ENCODE results near the gene TLE3. TPM values are rescaled to one million over a fixed set of nuclear protein-coding genes. Genes with fewer than 3 reads are reported as not detected.
A peak's percentile ranks its signal among the peaks of the same experiment; 100 is the strongest.

Gene TLE3
- total and polyA plus RNA-seq, 11 donors, result 4.8 to 49.6 (median 16.4) TPM

DNA sequence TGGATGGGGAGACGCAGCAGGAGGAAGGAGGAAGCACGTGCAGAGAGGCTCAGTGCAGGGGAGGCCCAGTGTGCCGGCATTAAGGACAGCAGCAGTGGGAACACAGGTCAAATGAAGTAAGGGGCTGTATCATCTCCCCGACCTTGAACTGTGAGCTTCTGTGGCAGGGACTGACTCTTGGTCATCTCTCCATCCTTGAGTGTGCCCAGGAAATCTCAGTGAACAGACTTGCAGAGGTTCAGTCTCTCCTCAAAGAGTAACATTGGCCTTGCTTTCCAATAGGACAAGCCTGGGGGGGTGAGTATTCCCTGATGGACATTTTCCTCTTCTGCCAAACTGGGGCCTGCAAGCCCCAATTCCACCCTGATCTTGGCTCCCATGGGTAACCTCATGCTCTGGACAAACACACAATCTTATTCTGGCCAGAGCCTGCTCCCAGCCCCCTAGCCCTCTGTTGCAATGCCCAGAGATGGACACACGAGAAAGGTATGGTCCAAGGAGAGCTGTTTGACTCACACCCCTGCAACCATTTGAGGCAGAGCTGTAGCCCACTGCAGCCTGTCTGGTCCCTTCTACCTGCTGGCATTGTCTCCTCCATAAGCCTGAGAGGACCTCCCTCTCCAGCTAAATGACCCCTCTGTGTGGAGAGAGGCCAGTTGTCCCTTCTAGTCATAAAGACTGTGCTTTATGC, 50.9 kb downstream of the TLE3 start:
- DNase-seq (no peak), ATAC-seq (no peak)
- Histone ChIP-seq H3K9me3 (no peaks in the 10 kb centered on the region), H3K27me3 (no peaks in the 10 kb centered on the region), H3K4me3 (no peak overlapping the region), H3K4me1 (peaks cover 0 to 7% (median 0%) of the 10 kb centered on the region in 12 donors), H3K27ac (no peak overlapping the region), H3K36me3 (peaks cover 0 to 44% (median 28%) of the 10 kb centered on the region in 9 donors)
- WGBS, 4 donors, result 83 to 95% (median 89%) methylated on average over 5 of the region's 5 CpGs
- TF ChIP-seq, protein P1, sequence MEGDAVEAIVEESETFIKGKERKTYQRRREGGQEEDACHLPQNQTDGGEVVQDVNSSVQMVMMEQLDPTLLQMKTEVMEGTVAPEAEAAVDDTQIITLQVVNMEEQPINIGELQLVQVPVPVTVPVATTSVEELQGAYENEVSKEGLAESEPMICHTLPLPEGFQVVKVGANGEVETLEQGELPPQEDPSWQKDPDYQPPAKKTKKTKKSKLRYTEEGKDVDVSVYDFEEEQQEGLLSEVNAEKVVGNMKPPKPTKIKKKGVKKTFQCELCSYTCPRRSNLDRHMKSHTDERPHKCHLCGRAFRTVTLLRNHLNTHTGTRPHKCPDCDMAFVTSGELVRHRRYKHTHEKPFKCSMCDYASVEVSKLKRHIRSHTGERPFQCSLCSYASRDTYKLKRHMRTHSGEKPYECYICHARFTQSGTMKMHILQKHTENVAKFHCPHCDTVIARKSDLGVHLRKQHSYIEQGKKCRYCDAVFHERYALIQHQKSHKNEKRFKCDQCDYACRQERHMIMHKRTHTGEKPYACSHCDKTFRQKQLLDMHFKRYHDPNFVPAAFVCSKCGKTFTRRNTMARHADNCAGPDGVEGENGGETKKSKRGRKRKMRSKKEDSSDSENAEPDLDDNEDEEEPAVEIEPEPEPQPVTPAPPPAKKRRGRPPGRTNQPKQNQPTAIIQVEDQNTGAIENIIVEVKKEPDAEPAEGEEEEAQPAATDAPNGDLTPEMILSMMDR (IDR thresholded peaks at IDR 0.05), result no peak
- TF ChIP-seq POLR2A (IDR thresholded peaks at IDR 0.05), result no peak
- intact Hi-C loops (cut with DNase I), result no loop called here

DNA sequence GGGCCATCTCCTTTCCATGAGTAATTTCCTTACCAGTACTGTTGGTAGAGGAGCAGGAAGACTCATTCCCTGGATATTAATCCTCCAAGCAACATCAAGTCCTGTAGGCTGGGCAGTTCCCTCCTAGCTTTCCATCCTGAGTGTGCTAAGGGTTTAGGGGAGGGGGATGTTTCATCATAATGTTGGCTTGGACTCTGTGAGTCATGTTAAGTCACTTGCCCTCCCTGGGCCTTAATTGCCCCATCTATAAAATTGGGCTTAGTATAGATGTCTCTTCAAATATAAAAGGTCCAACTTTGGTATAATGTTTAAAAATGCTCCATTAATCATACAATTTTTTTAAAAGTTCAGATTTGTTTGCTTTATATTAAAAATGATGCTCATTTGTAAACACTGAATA, 52.7 kb downstream of the TLE3 start:
- Histone ChIP-seq H3K36me3 (peaks cover 0 to 27% (median 10%) of the 10 kb centered on the region in 9 donors), H3K9me3 (no peaks in the 10 kb centered on the region), H3K27me3 (no peaks in the 10 kb centered on the region), H3K27ac (no peak overlapping the region), H3K4me1 (peaks cover 0 to 7% (median 0%) of the 10 kb centered on the region in 12 donors), H3K4me3 (no peak overlapping the region)
- intact Hi-C loops (cut with DNase I), result no loop called here
- ATAC-seq (no peak), DNase-seq (no peak)
- TF ChIP-seq, protein P1 (IDR thresholded peaks at IDR 0.05), result no peak
- TF ChIP-seq POLR2A (IDR thresholded peaks at IDR 0.05), result no peak

DNA sequence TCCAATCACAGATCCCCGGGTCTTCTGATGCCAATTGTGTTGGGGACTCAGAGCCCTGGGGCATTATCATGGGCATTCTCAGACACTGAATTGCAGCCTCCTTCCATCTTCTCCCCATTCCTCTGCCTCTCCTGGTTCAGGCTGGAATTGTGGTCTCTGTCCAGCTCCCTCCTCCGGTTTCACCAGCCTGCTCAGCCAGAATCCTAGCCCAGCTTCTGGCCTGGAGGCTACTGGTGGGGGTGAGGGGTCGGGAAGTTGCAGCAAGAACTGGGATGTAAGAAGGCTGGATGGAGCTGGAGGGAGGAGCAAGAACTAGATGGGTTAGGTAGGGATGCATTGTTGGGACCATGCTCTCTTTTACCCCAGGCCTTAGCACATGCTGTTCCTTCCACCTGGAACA, 53.5 kb downstream of the TLE3 start:
- H3K4me3 ChIP-seq, result no peak overlapping the region
- peaks cover 0 to under 1% (median 0%) of the 10 kb centered on the region in 9 donors for H3K27me3 ChIP-seq
- H3K36me3 ChIP-seq, result peaks cover 0 to 18% (median 3%) of the 10 kb centered on the region in 9 donors
- peaks cover 0 to 7% (median 0%) of the 10 kb centered on the region in 12 donors for H3K4me1 ChIP-seq
- intact Hi-C loops (cut with DNase I), result no loop called here
- ATAC-seq (no peak), DNase-seq (peak in 1 of 5 donors; percentile 6)
- TF ChIP-seq POLR2A (IDR thresholded peaks at IDR 0.05), result no peak
- TF ChIP-seq, protein P1 (IDR thresholded peaks at IDR 0.05), result no peak
- 77 to 93% (median 89%) methylated on average over 3 of the region's 3 CpGs for WGBS, 4 donors
- no peaks in the 10 kb centered on the region for H3K9me3 ChIP-seq
- no peak overlapping the region for H3K27ac ChIP-seq

DNA sequence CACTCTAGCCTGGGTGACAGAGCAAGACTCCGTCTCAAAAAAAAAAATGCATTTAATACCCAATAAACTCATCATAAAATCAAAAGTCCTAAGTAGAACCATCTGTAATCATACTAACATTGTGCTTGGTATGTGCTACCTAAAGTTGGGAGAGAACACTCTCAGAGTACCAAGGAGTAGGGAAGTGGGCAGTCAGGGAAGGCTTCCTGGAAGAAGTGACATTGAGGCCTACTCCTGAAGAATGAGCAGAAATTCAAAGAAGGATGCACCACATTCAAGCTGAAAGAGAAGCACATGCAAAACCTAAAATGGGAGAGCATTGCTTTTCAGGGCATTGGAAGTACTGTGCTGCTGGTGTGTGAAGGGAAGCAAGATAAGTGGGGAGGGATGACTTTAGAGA, 54.1 kb downstream of the TLE3 start:
- intact Hi-C loops (cut with DNase I), result no loop called here
- TF ChIP-seq, protein P1 (IDR thresholded peaks at IDR 0.05), result no peak
- peaks cover 0 to 6% (median 0%) of the 10 kb centered on the region in 12 donors for H3K4me1 ChIP-seq
- no peak overlapping the region for H3K27ac ChIP-seq
- no peak for DNase-seq
- 91 to 96% (median 95%) methylated on average over 1 of the region's 1 CpG for WGBS, 4 donors
- peaks cover 0 to 4% (median 0%) of the 10 kb centered on the region in 9 donors for H3K27me3 ChIP-seq
- peaks cover 0 to 12% (median 0%) of the 10 kb centered on the region in 9 donors for H3K36me3 ChIP-seq
- H3K4me3 ChIP-seq, result no peak overlapping the region
- no peaks in the 10 kb centered on the region for H3K9me3 ChIP-seq
- ATAC-seq, result no peak
